ENCODE measurements around the gene MRPL47. TPM values are rescaled to one million over a fixed set of nuclear protein-coding genes. Genes with fewer than 3 reads are reported as not detected.
A peak's percentile ranks its signal among the peaks of the same experiment; 100 is the strongest.

The MRPL47 gene
- total and polyA plus RNA-seq, 10 of the 15 experiments (the other 5 are each of a cell fraction or from before 2014, with no cell fraction given) = 40.6 to 237 (median 73.9) TPM

DNA sequence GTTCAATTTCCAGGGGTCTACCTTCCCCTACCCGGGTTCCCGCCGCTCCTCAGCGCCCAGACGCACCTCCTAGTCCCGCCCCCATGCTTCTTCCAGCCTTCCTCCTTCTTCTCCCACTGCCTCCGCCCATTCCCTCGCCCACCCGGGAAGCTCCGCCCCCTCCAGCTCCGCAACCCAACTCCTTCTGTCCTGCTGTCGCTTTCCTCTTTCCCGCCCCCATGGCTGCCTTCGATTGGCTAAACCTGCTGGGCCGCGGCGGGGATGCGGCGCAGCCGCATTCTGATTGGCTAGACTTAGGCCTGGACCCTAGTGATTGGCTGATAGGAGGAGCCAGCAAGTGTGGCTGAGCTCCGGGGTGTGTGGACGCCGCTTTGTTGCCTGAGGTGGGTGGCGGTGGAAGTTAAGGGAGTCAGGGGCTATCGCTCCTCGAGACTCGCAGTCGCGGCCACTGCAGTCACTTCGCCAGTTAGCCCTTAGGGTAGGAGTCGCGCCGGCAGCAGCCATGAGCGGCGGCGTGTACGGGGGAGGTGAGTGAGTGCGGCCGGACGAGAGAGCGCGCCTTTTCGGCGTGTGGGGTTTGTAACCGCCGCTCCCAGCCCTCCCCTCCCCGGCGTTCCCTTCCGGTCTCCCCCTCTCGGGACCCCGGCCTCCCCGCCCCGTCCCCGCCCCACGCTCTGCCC lies 41.7 kb downstream of the MRPL47 start, which contains the start of gene ACTL6A (continued):
- TF ChIP-seq, protein P1, sequence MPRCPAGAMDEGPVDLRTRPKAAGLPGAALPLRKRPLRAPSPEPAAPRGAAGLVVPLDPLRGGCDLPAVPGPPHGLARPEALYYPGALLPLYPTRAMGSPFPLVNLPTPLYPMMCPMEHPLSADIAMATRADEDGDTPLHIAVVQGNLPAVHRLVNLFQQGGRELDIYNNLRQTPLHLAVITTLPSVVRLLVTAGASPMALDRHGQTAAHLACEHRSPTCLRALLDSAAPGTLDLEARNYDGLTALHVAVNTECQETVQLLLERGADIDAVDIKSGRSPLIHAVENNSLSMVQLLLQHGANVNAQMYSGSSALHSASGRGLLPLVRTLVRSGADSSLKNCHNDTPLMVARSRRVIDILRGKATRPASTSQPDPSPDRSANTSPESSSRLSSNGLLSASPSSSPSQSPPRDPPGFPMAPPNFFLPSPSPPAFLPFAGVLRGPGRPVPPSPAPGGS (IDR thresholded peaks at IDR 0.05; ENCODE audit: borderline replicate concordance, insufficient read depth, low read depth, low read length, poor library complexity, severe bottlenecking) = no peak
- peak; percentile 81 to 83 for TF ChIP-seq IKZF2 (IDR thresholded peaks at IDR 0.05)
- TF ChIP-seq FOXK2 (IDR thresholded peaks at IDR 0.05) = no peak
- no peak for TF ChIP-seq MYB (IDR thresholded peaks at IDR 0.05; ENCODE audit: borderline replicate concordance, low read depth, low read length)
- TF ChIP-seq RUNX3 (IDR thresholded peaks at IDR 0.05; ENCODE audit: low read length) = peak; percentile 58
- TF ChIP-seq, protein P2, sequence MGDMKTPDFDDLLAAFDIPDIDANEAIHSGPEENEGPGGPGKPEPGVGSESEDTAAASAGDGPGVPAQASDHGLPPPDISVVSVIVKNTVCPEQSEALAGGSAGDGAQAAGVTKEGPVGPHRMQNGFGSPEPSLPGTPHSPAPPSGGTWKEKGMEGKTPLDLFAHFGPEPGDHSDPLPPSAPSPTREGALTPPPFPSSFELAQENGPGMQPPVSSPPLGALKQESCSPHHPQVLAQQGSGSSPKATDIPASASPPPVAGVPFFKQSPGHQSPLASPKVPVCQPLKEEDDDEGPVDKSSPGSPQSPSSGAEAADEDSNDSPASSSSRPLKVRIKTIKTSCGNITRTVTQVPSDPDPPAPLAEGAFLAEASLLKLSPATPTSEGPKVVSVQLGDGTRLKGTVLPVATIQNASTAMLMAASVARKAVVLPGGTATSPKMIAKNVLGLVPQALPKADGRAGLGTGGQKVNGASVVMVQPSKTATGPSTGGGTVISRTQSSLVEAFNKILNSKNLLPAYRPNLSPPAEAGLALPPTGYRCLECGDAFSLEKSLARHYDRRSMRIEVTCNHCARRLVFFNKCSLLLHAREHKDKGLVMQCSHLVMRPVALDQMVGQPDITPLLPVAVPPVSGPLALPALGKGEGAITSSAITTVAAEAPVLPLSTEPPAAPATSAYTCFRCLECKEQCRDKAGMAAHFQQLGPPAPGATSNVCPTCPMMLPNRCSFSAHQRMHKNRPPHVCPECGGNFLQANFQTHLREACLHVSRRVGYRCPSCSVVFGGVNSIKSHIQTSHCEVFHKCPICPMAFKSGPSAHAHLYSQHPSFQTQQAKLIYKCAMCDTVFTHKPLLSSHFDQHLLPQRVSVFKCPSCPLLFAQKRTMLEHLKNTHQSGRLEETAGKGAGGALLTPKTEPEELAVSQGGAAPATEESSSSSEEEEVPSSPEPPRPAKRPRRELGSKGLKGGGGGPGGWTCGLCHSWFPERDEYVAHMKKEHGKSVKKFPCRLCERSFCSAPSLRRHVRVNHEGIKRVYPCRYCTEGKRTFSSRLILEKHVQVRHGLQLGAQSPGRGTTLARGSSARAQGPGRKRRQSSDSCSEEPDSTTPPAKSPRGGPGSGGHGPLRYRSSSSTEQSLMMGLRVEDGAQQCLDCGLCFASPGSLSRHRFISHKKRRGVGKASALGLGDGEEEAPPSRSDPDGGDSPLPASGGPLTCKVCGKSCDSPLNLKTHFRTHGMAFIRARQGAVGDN (IDR thresholded peaks at IDR 0.05) = no peak

Measured in GM12878 (cell line).